Renal cortical epithelial cell (primary cell): ENCODE measurements around the gene HNRNPU. TPM values are rescaled to one million over a fixed set of nuclear protein-coding genes. Genes with fewer than 3 reads are reported as not detected.
"Not testable (repeated sequence)": the region's sequence is repeated elsewhere in the genome, so short reads cannot be mapped to it uniquely, and the experiment has no call there.

Source experiments
- DNase-seq: peaks from one replicate; pipeline ENCODE4 v3.0.0-alpha.2; 2011; ENCODE audit warnings: low read depth
- total RNA-seq: library from RNA; depleted of rRNA; stranded (reverse); fragments of >200 nt; gene quantifications from 2 replicates; pipeline ENCODE4 v1.2.3, GENCODE V29; 2014

HNRNPU gene
- total RNA-seq, 1 donor from 2014 or later = 637 TPM

- DNase-seq = peak; percentile 29
Observed at GRCh38 chr1:244840219-244840794, 24.0 kb downstream of the HNRNPU start.

GRCh38 chr1:244839656-244840055 is 24.7 kb downstream of the HNRNPU start:
- peak; percentile 45 for DNase-seq

GRCh38 chr1:244837597-244838258 is 26.6 kb downstream of the HNRNPU start:
- peak; percentile 59 for DNase-seq

GRCh38 chr1:244836584-244836983 is 27.8 kb downstream of the HNRNPU start:
- no peak for DNase-seq

- peak; percentile 29 for DNase-seq
Observed at GRCh38 chr1:244836135-244836521, 28.2 kb downstream of the HNRNPU start.

- DNase-seq = peak; percentile 53
Observed at GRCh38 chr1:244835276-244836134, 28.8 kb downstream of the HNRNPU start, which contains the start of gene COX20. Gene COX20 (plus strand): TSS chr1:244835658. CDS start chr1:244835715, 57 bp downstream.

GRCh38 chr1:244834543-244835275 is 29.6 kb downstream of the HNRNPU start:
- DNase-seq = peak; percentile 78

GRCh38 chr1:244833734-244834542 is 30.4 kb downstream of the HNRNPU start:
- peak; percentile 85 for DNase-seq

GRCh38 chr1:244833260-244833659 is 31.1 kb downstream of the HNRNPU start:
- DNase-seq = not testable (repeated sequence)

GRCh38 chr1:244830639-244831038 is 33.7 kb downstream of the HNRNPU start:
- DNase-seq = no peak

- DNase-seq = no peak
Observed at GRCh38 chr1:244826712-244827111, 37.6 kb downstream of the HNRNPU start.

- DNase-seq = no peak
Observed at GRCh38 chr1:244822878-244823277, 41.5 kb downstream of the HNRNPU start.

- no peak for DNase-seq
Observed at GRCh38 chr1:244821134-244821533, 43.2 kb downstream of the HNRNPU start.

GRCh38 chr1:244820131-244820530 is 44.2 kb downstream of the HNRNPU start:
- DNase-seq = no peak

GRCh38 chr1:244817415-244817894 is 46.9 kb downstream of the HNRNPU start:
- no peak for DNase-seq

GRCh38 chr1:244815600-244816099 is 48.7 kb downstream of the HNRNPU start:
- no peak for DNase-seq

GRCh38 chr1:244813327-244813726 is 51.0 kb downstream of the HNRNPU start:
- no peak for DNase-seq

GRCh38 chr1:244810221-244810620 is 54.1 kb downstream of the HNRNPU start:
- DNase-seq = no peak

GRCh38 chr1:244807138-244807537 is 57.2 kb downstream of the HNRNPU start:
- DNase-seq = no peak

- no peak for DNase-seq
Observed at GRCh38 chr1:244804841-244805240, 59.5 kb downstream of the HNRNPU start.
